ENCODE results near the gene TAC3.

DNA sequence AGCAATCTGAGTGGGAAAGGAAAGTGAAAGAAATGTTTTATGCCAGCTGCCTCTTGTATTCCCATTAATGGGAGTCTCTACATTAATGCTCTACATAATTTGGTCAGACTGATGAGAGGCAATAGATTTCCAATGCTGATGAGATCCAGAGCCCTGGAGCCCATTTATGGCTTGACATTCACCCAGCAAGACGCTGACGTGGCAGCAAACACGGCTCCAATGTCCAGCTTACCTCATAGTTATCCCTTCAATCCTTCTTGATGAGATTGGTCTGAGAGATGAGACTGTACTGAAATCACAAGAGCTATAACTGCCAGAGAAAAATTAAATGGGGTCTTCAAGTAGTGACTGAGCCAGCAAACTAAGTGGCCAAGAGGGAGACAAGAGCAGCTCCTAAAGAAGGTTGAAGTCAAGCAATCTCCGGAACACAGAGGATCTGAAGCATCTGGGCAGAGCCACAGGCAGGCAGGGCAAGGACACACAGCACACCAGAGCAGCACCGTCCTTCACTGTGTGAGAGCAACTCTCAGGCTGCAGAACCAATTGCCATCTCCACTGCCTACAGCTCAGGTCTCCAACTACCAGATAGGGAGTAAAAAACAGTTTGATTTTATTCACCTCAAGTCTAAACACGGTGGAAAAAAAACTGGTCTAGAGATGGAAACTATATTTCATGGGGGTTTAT is 40.9 kb upstream of the TAC3 start:
- TF ChIP-seq, protein P1, sequence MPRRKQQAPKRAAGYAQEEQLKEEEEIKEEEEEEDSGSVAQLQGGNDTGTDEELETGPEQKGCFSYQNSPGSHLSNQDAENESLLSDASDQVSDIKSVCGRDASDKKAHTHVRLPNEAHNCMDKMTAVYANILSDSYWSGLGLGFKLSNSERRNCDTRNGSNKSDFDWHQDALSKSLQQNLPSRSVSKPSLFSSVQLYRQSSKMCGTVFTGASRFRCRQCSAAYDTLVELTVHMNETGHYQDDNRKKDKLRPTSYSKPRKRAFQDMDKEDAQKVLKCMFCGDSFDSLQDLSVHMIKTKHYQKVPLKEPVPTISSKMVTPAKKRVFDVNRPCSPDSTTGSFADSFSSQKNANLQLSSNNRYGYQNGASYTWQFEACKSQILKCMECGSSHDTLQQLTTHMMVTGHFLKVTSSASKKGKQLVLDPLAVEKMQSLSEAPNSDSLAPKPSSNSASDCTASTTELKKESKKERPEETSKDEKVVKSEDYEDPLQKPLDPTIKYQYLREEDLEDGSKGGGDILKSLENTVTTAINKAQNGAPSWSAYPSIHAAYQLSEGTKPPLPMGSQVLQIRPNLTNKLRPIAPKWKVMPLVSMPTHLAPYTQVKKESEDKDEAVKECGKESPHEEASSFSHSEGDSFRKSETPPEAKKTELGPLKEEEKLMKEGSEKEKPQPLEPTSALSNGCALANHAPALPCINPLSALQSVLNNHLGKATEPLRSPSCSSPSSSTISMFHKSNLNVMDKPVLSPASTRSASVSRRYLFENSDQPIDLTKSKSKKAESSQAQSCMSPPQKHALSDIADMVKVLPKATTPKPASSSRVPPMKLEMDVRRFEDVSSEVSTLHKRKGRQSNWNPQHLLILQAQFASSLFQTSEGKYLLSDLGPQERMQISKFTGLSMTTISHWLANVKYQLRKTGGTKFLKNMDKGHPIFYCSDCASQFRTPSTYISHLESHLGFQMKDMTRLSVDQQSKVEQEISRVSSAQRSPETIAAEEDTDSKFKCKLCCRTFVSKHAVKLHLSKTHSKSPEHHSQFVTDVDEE (CRISPR knock-in tag; IDR thresholded peaks at IDR 0.05): no peak
- TF ChIP-seq, protein P2, sequence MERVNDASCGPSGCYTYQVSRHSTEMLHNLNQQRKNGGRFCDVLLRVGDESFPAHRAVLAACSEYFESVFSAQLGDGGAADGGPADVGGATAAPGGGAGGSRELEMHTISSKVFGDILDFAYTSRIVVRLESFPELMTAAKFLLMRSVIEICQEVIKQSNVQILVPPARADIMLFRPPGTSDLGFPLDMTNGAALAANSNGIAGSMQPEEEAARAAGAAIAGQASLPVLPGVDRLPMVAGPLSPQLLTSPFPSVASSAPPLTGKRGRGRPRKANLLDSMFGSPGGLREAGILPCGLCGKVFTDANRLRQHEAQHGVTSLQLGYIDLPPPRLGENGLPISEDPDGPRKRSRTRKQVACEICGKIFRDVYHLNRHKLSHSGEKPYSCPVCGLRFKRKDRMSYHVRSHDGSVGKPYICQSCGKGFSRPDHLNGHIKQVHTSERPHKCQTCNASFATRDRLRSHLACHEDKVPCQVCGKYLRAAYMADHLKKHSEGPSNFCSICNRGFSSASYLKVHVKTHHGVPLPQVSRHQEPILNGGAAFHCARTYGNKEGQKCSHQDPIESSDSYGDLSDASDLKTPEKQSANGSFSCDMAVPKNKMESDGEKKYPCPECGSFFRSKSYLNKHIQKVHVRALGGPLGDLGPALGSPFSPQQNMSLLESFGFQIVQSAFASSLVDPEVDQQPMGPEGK (CRISPR knock-in tag; IDR thresholded peaks at IDR 0.05; ENCODE audit: borderline replicate concordance): no peak
- TF ChIP-seq ISL1 (CRISPR knock-in tag; IDR thresholded peaks at IDR 0.05) (no peak), ARNTL (CRISPR knock-in tag; IDR thresholded peaks at IDR 0.05; ENCODE audit: borderline replicate concordance, low read depth) (no peak), ZFP3 (CRISPR knock-in tag; IDR thresholded peaks at IDR 0.05) (no peak), ZC3H10 (CRISPR knock-in tag; IDR thresholded peaks at IDR 0.05) (no peak), SNAI2 (CRISPR knock-in tag; IDR thresholded peaks at IDR 0.05) (no peak), ZFP30 (CRISPR knock-in tag; IDR thresholded peaks at IDR 0.05) (no peak), ZNF565 (CRISPR knock-in tag; conservative IDR thresholded peaks at IDR 0.05; ENCODE audit: low read depth) (no peak), CSDC2 (CRISPR knock-in tag; IDR thresholded peaks at IDR 0.05) (no peak)

Data from SK-N-SH treated with all-trans-retinoic acid at 6 μM for 48 hours (cell line).